HepG2 (cell line): ENCODE results near the gene NR5A2. TPM values are rescaled to one million over a fixed set of nuclear protein-coding genes. Genes with fewer than 3 reads are reported as not detected.

Experiments used
- ATAC-seq: fragments of 200-7000 bp; cut with Tn5 transposase; 3 replicates; pipeline ENCODE4 v1.9.1; 2020; ENCODE audit warnings: mild to moderate bottlenecking, moderate library complexity
- BruUV-seq: library from RNA; stranded (reverse); fragments of 400-500 nt; replicated peaks from 2 replicates; lab custom pipeline; 2021; lab: Mats Ljungman, UMichigan
- CTCF ChIA-PET: fragments of 300-600 bp; formaldehyde crosslinking; extraction: SDS; loops from one replicate; lab custom pipeline; 2021; ENCODE audit warnings: low total read pairs, inconsistent platforms, low intra/inter-chr PET ratio; lab: Yijun Ruan, JAX
- POLR2A ChIA-PET: fragments of 350-600 bp; sonication (Branson Sonifier 250); formaldehyde crosslinking; loops from one replicate; lab custom pipeline; 2020; ENCODE audit warnings: antibody characterized with exemption, inconsistent platforms; lab: Yijun Ruan, JAX
- DNase-seq: peaks from one replicate; pipeline ENCODE4 v3.0.0-alpha.2; 2015; ENCODE audit warnings: low spot score
- FAIRE-seq: peaks from 3 replicates; lab custom pipeline; 2011; peaks lifted over from hg19 to GRCh38; lab: Jason Lieb, UNC
- H2AFZ ChIP-seq: one replicate; pipeline ENCODE4 v1.6.1; 2011; ENCODE audit warnings: low read length, inconsistent platforms
- H3K27ac ChIP-seq: fragments of 300-600 bp; 3 replicates; pipeline ENCODE4 v1.8.0; 2011; ENCODE audit warnings: mixed run types, mild to moderate bottlenecking, mixed read lengths, low read length, inconsistent platforms; ENCODE audit not compliant: insufficient read depth; ENCODE audit errors: extremely low read length
- H3K27me3 ChIP-seq, 2 experiments: fragments of 200-600 bp in 1 of 2; 2 replicates in 1 of 2; 3 replicates in 1 of 2; pipeline versions ENCODE4 v1.6.0 to v1.8.0; 2011; ENCODE audit warnings: low read length in 2 of 2, mild to moderate bottlenecking in 2 of 2, moderate library complexity in 2 of 2, inconsistent platforms in 1 of 2; ENCODE audit not compliant: insufficient read depth in 2 of 2, control insufficient read depth in 1 of 2
- H3K36me3 ChIP-seq, 2 experiments: fragments of 200-600 bp in 1 of 2; replicated peaks in 1 of 2; 2 replicates in 1 of 2; 3 replicates in 1 of 2; pipeline versions ENCODE4 v1.5.1 to v1.8.0; 2011; ENCODE audit warnings: low read length in 2 of 2, inconsistent platforms in 1 of 2; ENCODE audit not compliant: insufficient read depth in 2 of 2, control insufficient read depth in 1 of 2
- H3K4me1 ChIP-seq: 2 replicates; pipeline ENCODE4 v1.5.1; 2012; ENCODE audit warnings: low read length, inconsistent platforms; ENCODE audit not compliant: insufficient read depth
- H3K4me2 ChIP-seq: 2 replicates; pipeline ENCODE4 v1.6.0; 2011; ENCODE audit warnings: low read depth, low read length, inconsistent platforms
- H3K4me3 ChIP-seq, 3 experiments: fragments of 200-600 bp in 1 of 3; sonication (generic), shearing (Covaris generic) in 1 of 3; replicated peaks in 1 of 3; 2 replicates each; pipeline ENCODE4 v1.5.1; 2011 to 2016; ENCODE audit warnings: low read length in 3 of 3, inconsistent platforms in 2 of 3, low read depth in 2 of 3, mild to moderate bottlenecking in 2 of 3, control low read depth in 1 of 3, mixed read lengths in 1 of 3; ENCODE audit not compliant: insufficient read depth in 1 of 3
- H3K79me2 ChIP-seq: one replicate; pipeline ENCODE4 v1.6.1; 2011; ENCODE audit warnings: low read length, inconsistent platforms; ENCODE audit not compliant: insufficient read depth
- H3K9ac ChIP-seq: 2 replicates; pipeline ENCODE4 v1.6.0; 2011; ENCODE audit warnings: mild to moderate bottlenecking, low read depth, low read length, inconsistent platforms; ENCODE audit not compliant: insufficient read depth
- H3K9me3 ChIP-seq: 2 replicates; pipeline ENCODE4 v1.5.1; 2012; ENCODE audit warnings: mild to moderate bottlenecking, low read length
- H4K20me1 ChIP-seq: 2 replicates; pipeline ENCODE4 v1.6.0; 2011; ENCODE audit warnings: inconsistent platforms, mild to moderate bottlenecking, low read length, moderate library complexity; ENCODE audit not compliant: insufficient read depth
- CBX1 ChIP-seq: IDR thresholded peaks from one replicate; pipeline ENCODE4 v1.6.1; 2016; ENCODE audit warnings: antibody characterized with exemption, low read depth
- HBP1 ChIP-seq: IDR thresholded peaks from 2 replicates; pipeline ENCODE4 v1.6.1; 2016; ENCODE audit warnings: low read depth, control low read depth
- IKZF5 ChIP-seq: IDR thresholded peaks from 2 replicates; pipeline ENCODE4 v1.6.1; 2018; ENCODE audit warnings: missing genetic modification reagents, mild to moderate bottlenecking, missing compliant biosample characterization
- SP5 ChIP-seq: IDR thresholded peaks from 2 replicates; pipeline ENCODE4 v1.6.1; 2016; ENCODE audit warnings: low read depth, borderline replicate concordance
- TRIM22 ChIP-seq: fragments of 450-650 bp; IDR thresholded peaks from 2 replicates; pipeline ENCODE4 v1.6.1; 2017
- UBTF ChIP-seq: sonication (generic); formaldehyde crosslinking; IDR thresholded peaks from 2 replicates; pipeline ENCODE4 v1.4.0; 2020; ENCODE audit warnings: mild to moderate bottlenecking, missing genetic modification reagents
- ZNF281 ChIP-seq: sonication (generic); formaldehyde crosslinking; IDR thresholded peaks from 2 replicates; pipeline ENCODE4 v1.4.0; 2020; ENCODE audit warnings: missing genetic modification reagents, borderline replicate concordance
- ZNF432 ChIP-seq: sonication (generic); formaldehyde crosslinking; IDR thresholded peaks from 2 replicates; pipeline ENCODE4 v1.5.0; 2020; ENCODE audit warnings: missing genetic modification reagents, mild to moderate bottlenecking, borderline replicate concordance
- WGBS: methylation state at CpG from one replicate; pipeline ENCODE4 v1.1.6; 2017; ENCODE audit warnings: low lambda C conversion rate; 5-methylcytosine and 5-hydroxymethylcytosine counted together
- in situ Hi-C: cut with HindIII; loops from 2 replicates; pipeline ENCODE4 v1.10.0; 2017; ENCODE audit warnings: low pct_unique_long_range_greater_than_20kb; ENCODE audit not compliant: extremely low pct_ligation_motif_present
- intact Hi-C: fragments of 100-400 bp; cut with micrococcal nuclease; formaldehyde crosslinking; loops from one replicate; pipeline ENCODE4 v1.10.0; 2022; ENCODE audit not compliant: unreplicated experiment
- polyA plus RNA-seq, 8 experiments: library from polyadenylated mRNA; depleted of rRNA in 3 of 8; stranded (reverse) in 7 of 8; unstranded in 1 of 8; fragments of >200 nt; fragmentation: Illumina TruSeq in 4 of 8; extraction: Trizol in 4 of 8; gene quantifications; 2 replicates each; pipeline versions ENCODE4 v1.2.1 to v1.2.3, GENCODE V29; 2011 to 2016; ENCODE audit warnings: low read depth in 4 of 8, missing spikeins in 1 of 8, mixed read lengths in 1 of 8; ENCODE audit not compliant: insufficient read depth in 1 of 8
- total RNA-seq, 5 experiments: library from RNA; depleted of rRNA; stranded (reverse); fragments of >200 nt; fragmentation: Illumina TruSeq; extraction: Trizol; gene quantifications; 2 replicates each; pipeline ENCODE4 v1.2.3, GENCODE V29; 2016; ENCODE audit warnings: low read depth in 1 of 5

Gene NR5A2
- total and polyA plus RNA-seq, 2 of the 13 experiments (the other 11 are each of a cell fraction or from before 2014, with no cell fraction given), result 0.24 to 2.8 TPM

GRCh38 chr1:200174525-200175295, 147.2 kb downstream of the NR5A2 start (continued):
- TF ChIP-seq IKZF5 (CRISPR knock-in tag), result no peak
- TF ChIP-seq UBTF (CRISPR knock-in tag), result no peak

- POLR2A ChIA-PET, result no interaction called here
- Histone ChIP-seq H3K9ac (no peak overlapping the region), H3K4me1 (no peaks in the 10 kb centered on the region), H2AFZ (no peak overlapping the region), H3K79me2 (no peaks in the 10 kb centered on the region), H3K36me3 (no peaks in the 10 kb centered on the region), H3K4me2 (no peak overlapping the region), H3K4me3 (no peak overlapping the region), H3K27ac (no peak overlapping the region), H4K20me1 (no peaks in the 10 kb centered on the region), H3K9me3 (no peaks in the 10 kb centered on the region), H3K27me3 (no peaks in the 10 kb centered on the region)
- no peak for DNase-seq
- CTCF ChIA-PET, result no interaction called here
- in situ Hi-C loops, result no loop called here
- BruUV-seq, result no TSS peak
- no peak for FAIRE-seq
- ATAC-seq, result no peak
- 62% methylated on average over 7 of the region's 7 CpGs for WGBS
- intact Hi-C loops, result no loop called here
- TF ChIP-seq ZNF281 (CRISPR knock-in tag), result no peak
- TF ChIP-seq ZNF432 (CRISPR knock-in tag), result no peak
- no peak for TF ChIP-seq CBX1
- no peak for TF ChIP-seq HBP1 (CRISPR knock-in tag)
- no peak for TF ChIP-seq SP5 (CRISPR knock-in tag)
- no peak for TF ChIP-seq TRIM22
Measured at GRCh38 chr1:200176181-200176580, 148.7 kb downstream of the NR5A2 start.
